Measurements from ENCODE around the gene ZNF627.

Gene ZNF627

DNA sequence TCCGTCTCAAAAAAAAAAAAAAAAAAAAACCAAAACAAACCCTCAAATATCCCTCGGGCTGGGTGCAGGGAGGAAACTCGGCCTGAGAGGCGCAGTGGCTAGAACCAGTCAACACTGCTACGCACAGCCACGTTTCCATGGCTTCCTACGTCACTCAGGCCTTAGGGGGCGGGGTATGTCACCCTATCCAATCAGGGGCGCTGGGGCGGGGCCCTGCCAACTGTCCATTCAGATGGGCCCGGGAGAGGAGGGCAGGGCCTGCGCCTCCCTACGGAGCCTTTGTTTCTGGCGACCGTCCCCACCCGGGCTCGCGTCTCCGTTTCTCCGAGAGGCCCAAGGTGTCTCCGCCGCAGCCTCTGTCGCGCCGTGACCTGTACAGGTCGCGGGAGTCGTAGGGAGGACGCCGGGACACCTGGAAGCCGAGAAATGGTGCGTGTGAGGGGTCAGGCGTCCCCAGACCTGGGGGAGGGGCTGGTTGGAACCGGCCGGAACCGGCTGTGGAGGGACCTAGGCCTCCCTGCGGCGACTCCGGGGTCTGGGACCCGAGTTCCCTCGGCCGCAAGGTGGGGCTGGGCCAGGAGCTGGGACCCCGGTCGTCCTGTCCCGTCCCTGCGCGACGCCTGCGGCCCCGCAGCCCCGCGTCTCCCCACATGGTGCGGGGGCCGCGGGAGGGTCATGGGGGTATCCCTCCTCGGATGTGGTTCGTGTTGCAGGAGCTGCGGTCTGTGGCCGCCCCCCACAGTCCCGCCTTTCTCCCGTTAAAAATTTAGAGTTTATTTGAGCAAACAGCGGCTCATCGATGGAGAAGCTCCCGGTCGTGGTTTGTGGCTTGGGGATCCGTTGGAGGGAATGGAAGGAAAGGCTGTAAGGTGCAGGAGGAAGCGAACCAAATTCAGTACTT lies at the start of gene ZNF627 (continued):
- TF ChIP-seq ZNF23 (tag by site-specific recombination; IDR thresholded peaks at IDR 0.05; ENCODE audit: borderline replicate concordance) = no peak
- peak; percentile 91 for TF ChIP-seq ZNF335 (tag by site-specific recombination; conservative IDR thresholded peaks at IDR 0.05)

DNA sequence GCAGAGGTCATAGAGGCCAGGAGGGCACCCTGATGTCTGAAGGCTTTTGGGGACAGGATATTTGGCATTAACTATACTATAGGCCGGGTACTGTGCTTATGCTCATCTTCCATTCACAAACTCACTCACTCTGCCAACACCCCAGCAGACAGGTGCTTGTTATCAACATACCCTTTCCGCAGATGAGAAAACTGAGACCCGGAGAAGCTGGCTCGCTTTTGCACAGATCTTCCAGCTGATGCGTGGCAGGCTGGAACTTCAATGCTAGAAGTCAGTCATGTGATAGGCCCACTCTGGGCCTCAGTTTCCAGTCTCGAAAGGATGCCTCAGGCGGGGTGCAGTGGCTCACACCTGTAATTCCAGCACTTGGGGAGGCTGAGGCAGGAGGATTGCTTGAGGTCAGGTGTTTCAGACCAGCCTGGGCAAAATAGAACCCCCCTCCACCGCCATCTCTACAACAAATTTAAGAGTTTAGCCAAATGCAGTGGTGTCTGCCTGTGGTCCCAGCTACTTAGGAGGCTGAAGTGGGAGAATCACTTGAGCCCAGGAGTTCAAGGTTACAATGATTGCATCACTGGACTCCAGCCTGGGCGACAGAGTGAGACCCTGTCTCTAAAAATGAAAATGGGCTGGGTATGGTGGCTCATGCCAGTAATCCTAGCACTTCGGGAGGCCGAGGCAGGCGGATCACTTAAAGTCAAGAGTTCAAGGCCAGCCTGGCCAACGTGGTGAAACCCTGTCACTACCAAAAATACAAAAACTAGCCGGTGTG lies 49.2 kb upstream of the ZNF627 start:
- no peaks in the 10 kb centered on the region for H3K9me3 ChIP-seq (ENCODE audit: control insufficient read depth, insufficient read depth, low read depth, low read length)
- H3K27ac ChIP-seq (ENCODE audit: extremely low read depth, low read depth, low read length) = no peak overlapping the region
- no peak for TF ChIP-seq ZNF354C (tag by site-specific recombination; IDR thresholded peaks at IDR 0.05; ENCODE audit: borderline replicate concordance, low read depth)
- TF ChIP-seq, protein P1, sequence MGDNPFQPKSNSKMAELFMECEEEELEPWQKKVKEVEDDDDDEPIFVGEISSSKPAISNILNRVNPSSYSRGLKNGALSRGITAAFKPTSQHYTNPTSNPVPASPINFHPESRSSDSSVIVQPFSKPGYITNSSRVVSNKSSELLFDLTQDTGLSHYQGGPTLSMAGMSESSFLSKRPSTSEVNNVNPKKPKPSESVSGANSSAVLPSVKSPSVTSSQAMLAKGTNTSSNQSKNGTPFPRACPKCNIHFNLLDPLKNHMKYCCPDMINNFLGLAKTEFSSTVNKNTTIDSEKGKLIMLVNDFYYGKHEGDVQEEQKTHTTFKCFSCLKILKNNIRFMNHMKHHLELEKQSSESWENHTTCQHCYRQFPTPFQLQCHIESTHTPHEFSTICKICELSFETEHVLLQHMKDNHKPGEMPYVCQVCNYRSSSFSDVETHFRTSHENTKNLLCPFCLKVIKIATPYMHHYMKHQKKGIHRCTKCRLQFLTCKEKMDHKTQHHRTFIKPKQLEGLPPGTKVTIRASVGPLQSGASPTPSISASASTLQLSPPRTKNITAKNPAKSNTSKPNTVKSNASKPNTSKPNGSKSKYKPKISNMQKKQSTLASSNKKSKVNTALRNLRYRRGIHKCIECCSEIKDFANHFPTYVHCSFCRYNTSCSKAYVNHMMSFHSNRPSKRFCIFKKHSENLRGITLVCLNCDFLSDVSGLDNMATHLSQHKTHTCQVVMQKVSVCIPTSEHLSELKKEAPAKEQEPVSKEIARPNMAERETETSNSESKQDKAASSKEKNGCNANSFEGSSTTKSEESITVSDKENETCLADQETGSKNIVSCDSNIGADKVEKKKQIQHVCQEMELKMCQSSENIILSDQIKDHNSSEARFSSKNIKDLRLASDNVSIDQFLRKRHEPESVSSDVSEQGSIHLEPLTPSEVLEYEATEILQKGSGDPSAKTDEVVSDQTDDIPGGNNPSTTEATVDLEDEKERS (tag by site-specific recombination; IDR thresholded peaks at IDR 0.05) = no peak
- TF ChIP-seq, protein P2, sequence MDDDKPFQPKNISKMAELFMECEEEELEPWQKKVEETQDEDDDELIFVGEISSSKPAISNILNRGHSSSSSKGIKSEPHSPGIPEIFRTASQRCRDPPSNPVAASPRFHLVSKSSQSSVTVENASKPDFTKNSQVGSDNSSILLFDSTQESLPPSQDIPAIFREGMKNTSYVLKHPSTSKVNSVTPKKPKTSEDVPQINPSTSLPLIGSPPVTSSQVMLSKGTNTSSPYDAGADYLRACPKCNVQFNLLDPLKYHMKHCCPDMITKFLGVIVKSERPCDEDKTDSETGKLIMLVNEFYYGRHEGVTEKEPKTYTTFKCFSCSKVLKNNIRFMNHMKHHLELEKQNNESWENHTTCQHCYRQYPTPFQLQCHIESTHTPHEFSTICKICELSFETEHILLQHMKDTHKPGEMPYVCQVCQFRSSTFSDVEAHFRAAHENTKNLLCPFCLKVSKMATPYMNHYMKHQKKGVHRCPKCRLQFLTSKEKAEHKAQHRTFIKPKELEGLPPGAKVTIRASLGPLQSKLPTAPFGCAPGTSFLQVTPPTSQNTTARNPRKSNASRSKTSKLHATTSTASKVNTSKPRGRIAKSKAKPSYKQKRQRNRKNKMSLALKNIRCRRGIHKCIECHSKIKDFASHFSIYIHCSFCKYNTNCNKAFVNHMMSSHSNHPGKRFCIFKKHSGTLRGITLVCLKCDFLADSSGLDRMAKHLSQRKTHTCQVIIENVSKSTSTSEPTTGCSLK (tag by site-specific recombination; IDR thresholded peaks at IDR 0.05) = no peak
- TF ChIP-seq ZNF266 (tag by site-specific recombination; IDR thresholded peaks at IDR 0.05; ENCODE audit: low read depth) = no peak
- no peak for TF ChIP-seq GLIS1 (tag by site-specific recombination; IDR thresholded peaks at IDR 0.05)
- TF ChIP-seq ZNF24 (tag by site-specific recombination; IDR thresholded peaks at IDR 0.05) = no peak
- no peak for TF ChIP-seq ZNF658 (tag by site-specific recombination; IDR thresholded peaks at IDR 0.05)
- TF ChIP-seq ZNF155 (tag by site-specific recombination; IDR thresholded peaks at IDR 0.05) = no peak
- no peak for TF ChIP-seq BCL11A (tag by site-specific recombination; IDR thresholded peaks at IDR 0.05; ENCODE audit: low read depth)
- no peak for TF ChIP-seq ZNF654 (tag by site-specific recombination; IDR thresholded peaks at IDR 0.05; ENCODE audit: low read depth)
- TF ChIP-seq ZNF366 (tag by site-specific recombination; conservative IDR thresholded peaks at IDR 0.05) = no peak
- no peak for TF ChIP-seq ZSCAN23 (tag by site-specific recombination; IDR thresholded peaks at IDR 0.05)
- no peak overlapping the region for H3K4me3 ChIP-seq (ENCODE audit: low read depth, low read length)
- POLR2A ChIA-PET = interaction anchor here (0.5 to 2.6 kb wide), 3 partner anchors 10 to 21 kb away, joined by 3 to 9 read pairs (median 6); partner anchors contain the start of gene ELOF1
- H3K4me1 ChIP-seq (ENCODE audit: control insufficient read depth, insufficient read depth, low read length) = no peaks in the 10 kb centered on the region
- H3K36me3 ChIP-seq (ENCODE audit: control insufficient read depth in 2 of 2, insufficient read depth in 1 of 2, low read length in 2 of 2) = peaks cover 0 to 12% of the 10 kb centered on the region in 2 experiments; a peak in 2 of 3 replicates
- CTCF ChIA-PET = no interaction called here

DNA sequence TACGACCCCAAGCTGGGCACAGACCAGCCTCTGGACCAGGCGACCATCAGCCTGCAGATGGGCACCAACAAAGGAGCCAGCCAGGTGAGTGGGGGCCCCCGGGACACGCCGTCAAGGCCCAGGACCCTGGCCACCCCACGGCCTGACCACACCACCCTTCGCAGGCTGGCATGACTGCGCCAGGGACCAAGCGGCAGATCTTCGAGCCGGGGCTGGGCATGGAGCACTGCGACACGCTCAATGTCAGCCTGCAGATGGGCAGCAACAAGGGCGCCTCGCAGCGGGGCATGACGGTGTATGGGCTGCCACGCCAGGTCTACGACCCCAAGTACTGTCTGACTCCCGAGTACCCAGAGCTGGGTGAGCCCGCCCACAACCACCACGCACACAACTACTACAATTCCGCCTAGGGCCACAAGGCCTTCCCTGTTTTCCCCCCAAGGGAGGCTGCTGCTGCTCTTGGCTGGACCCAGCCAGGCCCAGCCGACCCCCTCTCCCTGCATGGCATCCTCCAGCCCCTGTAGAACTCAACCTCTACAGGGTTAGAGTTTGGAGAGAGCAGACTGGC lies 47.8 kb upstream of the ZNF627 start:
- Histone ChIP-seq H3K9me3 (ENCODE audit: control insufficient read depth, insufficient read depth, low read depth, low read length) (no peaks in the 10 kb centered on the region), H3K27ac (ENCODE audit: extremely low read depth, low read depth, low read length) (no peak overlapping the region), H3K36me3 (ENCODE audit: control insufficient read depth in 2 of 2, insufficient read depth in 1 of 2, low read length in 2 of 2) (peaks cover 0 to 26% of the 10 kb centered on the region in 2 experiments; a peak in 2 of 3 replicates), H3K4me3 (ENCODE audit: low read depth, low read length) (no peak overlapping the region), H3K4me1 (ENCODE audit: control insufficient read depth, insufficient read depth, low read length) (no peaks in the 10 kb centered on the region)
- TF ChIP-seq, protein P3, sequence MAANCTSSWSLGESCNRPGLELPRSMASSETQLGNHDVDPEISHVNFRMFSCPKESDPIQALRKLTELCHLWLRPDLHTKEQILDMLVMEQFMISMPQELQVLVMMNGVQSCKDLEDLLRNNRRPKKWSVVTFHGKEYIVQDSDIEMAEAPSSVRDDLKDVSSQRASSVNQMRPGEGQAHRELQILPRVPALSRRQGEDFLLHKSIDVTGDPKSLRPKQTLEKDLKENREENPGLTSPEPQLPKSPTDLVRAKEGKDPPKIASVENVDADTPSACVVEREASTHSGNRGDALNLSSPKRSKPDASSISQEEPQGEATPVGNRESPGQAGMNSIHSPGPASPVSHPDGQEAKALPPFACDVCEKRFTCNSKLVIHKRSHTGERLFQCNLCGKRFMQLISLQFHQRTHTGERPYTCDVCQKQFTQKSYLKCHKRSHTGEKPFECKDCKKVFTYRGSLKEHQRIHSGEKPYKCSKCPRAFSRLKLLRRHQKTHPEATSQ (tag by site-specific recombination; IDR thresholded peaks at IDR 0.05) = no peak
- no peak for TF ChIP-seq ZNF548 (tag by site-specific recombination; IDR thresholded peaks at IDR 0.05)
- TF ChIP-seq ZIC2 (tag by site-specific recombination; IDR thresholded peaks at IDR 0.05) = no peak
- TF ChIP-seq, protein P4, sequence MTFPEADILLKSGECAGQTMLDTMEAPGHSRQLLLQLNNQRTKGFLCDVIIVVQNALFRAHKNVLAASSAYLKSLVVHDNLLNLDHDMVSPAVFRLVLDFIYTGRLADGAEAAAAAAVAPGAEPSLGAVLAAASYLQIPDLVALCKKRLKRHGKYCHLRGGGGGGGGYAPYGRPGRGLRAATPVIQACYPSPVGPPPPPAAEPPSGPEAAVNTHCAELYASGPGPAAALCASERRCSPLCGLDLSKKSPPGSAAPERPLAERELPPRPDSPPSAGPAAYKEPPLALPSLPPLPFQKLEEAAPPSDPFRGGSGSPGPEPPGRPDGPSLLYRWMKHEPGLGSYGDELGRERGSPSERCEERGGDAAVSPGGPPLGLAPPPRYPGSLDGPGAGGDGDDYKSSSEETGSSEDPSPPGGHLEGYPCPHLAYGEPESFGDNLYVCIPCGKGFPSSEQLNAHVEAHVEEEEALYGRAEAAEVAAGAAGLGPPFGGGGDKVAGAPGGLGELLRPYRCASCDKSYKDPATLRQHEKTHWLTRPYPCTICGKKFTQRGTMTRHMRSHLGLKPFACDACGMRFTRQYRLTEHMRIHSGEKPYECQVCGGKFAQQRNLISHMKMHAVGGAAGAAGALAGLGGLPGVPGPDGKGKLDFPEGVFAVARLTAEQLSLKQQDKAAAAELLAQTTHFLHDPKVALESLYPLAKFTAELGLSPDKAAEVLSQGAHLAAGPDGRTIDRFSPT (tag by site-specific recombination; IDR thresholded peaks at IDR 0.05) = peak; percentile 45; the same call in 1 of the 2 replicates
- ChIA-PET CTCF (interaction anchor here (0.5 kb wide), 1 partner anchor 11 kb away, joined by 3 read pairs; no protein-coding TSS in a partner anchor), POLR2A (interaction anchor here (1.6 kb wide), 1 partner anchor 9 kb away, joined by 6 read pairs; the partner anchor contains the start of gene ELOF1)
